NK-92 treated with Interleukin-12 subunit alpha and Interleukin-12 subunit beta, amount 100 ng/mL, for 24 hours (cell line): ENCODE measurements around the gene STK36.

Experiments
- DNase-seq: peaks from one replicate; lab custom pipeline; 2025; lab: John Stamatoyannopoulos, UW

STK36 gene

DNA sequence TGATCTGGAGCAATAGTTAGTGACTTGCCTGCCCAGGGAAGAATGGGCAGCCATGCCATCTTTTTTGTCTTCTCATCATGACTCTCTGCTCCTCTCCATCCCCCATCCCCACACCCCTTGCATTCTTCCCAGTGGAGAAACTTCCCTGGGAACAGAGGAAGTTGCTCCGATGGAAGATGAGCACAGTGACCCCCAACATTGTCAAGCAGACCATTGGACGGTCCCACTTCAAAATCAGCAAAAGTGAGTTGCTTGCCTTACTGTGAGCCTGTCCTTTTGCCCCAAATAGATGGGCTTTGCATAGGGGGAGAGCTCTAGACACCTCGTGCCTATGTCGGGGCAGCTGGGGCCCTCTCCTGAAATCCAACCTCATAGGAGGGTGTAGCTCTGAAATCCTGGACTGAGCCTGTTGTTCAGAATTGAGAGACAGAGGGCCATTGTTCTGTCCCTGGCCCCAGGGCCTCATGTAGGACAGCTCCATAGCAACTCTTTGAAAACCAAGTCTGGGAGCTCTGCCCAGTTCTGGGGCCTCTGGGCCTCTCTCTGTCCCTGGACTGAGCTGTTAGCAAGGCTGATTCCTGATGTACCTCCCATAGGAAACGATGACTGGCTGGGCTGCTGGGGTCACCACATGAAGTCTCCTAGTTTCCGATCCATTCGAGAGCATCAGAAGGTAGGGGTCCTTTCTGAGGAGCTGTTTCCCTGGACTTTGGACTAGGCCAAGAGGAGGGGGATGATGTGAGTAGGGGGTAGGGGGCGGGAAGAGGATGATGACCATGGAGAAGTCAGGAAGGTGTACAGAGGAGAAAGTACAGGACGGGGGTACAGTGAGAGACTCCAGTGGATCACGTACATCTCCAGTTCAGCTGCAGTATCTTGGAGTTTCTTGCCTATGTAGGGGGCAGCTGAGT lies 73.9 kb downstream of the STK36 start:
- DNase-seq = no peak

- DNase-seq = no peak
Observed at GRCh38 chr2:218746470-218746795, 74.5 kb downstream of the STK36 start.

- DNase-seq = no peak
Observed at GRCh38 chr2:218746960-218747359, 75.1 kb downstream of the STK36 start.

DNA sequence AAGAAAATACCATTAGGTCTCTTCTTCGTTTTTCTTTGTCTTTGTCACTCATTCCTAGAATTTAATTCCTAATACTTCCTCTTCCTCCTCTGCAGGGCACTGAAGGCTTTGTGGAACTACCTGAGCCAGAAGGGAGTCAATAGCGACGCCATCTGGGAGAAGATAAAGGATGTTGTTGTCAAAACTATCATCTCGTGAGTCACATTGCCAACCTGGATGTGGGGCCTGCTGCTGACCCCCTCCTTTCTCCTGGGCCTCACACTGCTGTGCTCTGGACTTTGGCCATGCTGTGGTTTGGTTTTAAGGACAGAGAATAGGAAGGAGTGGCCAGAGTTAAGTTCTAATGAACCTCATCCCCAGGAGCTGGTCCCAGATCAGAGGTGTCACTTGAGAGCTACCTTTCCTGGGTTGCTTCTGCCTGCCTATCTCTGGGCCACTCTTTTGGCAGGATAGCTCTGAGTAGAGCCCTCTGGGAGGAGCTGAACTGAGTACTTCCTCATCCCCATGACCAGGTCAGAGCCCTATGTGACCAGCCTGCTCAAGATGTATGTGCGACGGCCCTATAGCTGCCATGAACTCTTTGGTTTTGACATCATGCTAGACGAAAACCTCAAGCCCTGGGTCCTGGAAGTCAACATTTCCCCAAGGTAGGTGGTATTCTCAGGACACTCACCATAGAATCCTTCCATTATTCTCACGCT lies 77.0 kb downstream of the STK36 start:
- DNase-seq = no peak
